CD4-positive, alpha-beta T cell treated with Interleukin-10 for 1 hour (primary cell): ENCODE data around the gene MYLK4.

Source experiments
- DNase-seq: peaks from one replicate; pipeline ENCODE4 v3.0.0-alpha.2; 2020

MYLK4 gene

GRCh38 chr6:2655844-2656433, 94.8 kb downstream of the MYLK4 start:
- DNase-seq = no peak

GRCh38 chr6:2653369-2654032, 97.2 kb downstream of the MYLK4 start:
- no peak for DNase-seq

GRCh38 chr6:2652611-2653010, 98.1 kb downstream of the MYLK4 start:
- no peak for DNase-seq

- no peak for DNase-seq
Observed at GRCh38 chr6:2651961-2652360, 98.8 kb downstream of the MYLK4 start.

GRCh38 chr6:2651536-2651935, 99.2 kb downstream of the MYLK4 start:
- no peak for DNase-seq

- DNase-seq = no peak
Observed at GRCh38 chr6:2646346-2646745, 104.4 kb downstream of the MYLK4 start.

GRCh38 chr6:2643935-2644539, 106.7 kb downstream of the MYLK4 start:
- DNase-seq = no peak

GRCh38 chr6:2643130-2643529, 107.6 kb downstream of the MYLK4 start:
- DNase-seq = no peak

- no peak for DNase-seq
Observed at GRCh38 chr6:2641044-2641725, 109.5 kb downstream of the MYLK4 start.

GRCh38 chr6:2640551-2640950, 110.2 kb downstream of the MYLK4 start:
- DNase-seq = no peak

- no peak for DNase-seq
Observed at GRCh38 chr6:2639896-2640295, 110.8 kb downstream of the MYLK4 start.

- DNase-seq = no peak
Observed at GRCh38 chr6:2639167-2639566, 111.6 kb downstream of the MYLK4 start.

GRCh38 chr6:2636672-2637071, 114.0 kb downstream of the MYLK4 start:
- no peak for DNase-seq

GRCh38 chr6:2635911-2636310, 114.8 kb downstream of the MYLK4 start:
- DNase-seq = no peak

- peak; percentile 79 for DNase-seq
Observed at GRCh38 chr6:2634139-2634964, 116.4 kb downstream of the MYLK4 start.

- DNase-seq = no peak
Observed at GRCh38 chr6:2633736-2634135, 117.0 kb downstream of the MYLK4 start.

- no peak for DNase-seq
Observed at GRCh38 chr6:2632976-2633584, 117.6 kb downstream of the MYLK4 start.

- DNase-seq = no peak
Observed at GRCh38 chr6:2632368-2632767, 118.4 kb downstream of the MYLK4 start.

GRCh38 chr6:2630891-2631571, 119.7 kb downstream of the MYLK4 start:
- DNase-seq = no peak

GRCh38 chr6:2630359-2630758, 120.4 kb downstream of the MYLK4 start:
- no peak for DNase-seq

GRCh38 chr6:2626401-2626800, 124.3 kb downstream of the MYLK4 start:
- no peak for DNase-seq

- DNase-seq = no peak
Observed at GRCh38 chr6:2625581-2625980, 125.1 kb downstream of the MYLK4 start.
